SK-N-SH (cell line): Measurements from ENCODE around the gene RHEBL1. TPM values are rescaled to one million over a fixed set of nuclear protein-coding genes. Genes with fewer than 3 reads are reported as not detected.
A peak's percentile ranks its signal among the peaks of the same experiment; 100 is the strongest.

ENCODE experiments used
- CTCF ChIA-PET: fragments of 300-600, 350-600 bp; formaldehyde crosslinking; extraction: SDS; loops from one replicate; lab custom pipeline; 2021; lab: Yijun Ruan, JAX
- POLR2A ChIA-PET: fragments of 350-600 bp; sonication (Branson Sonifier 250); formaldehyde crosslinking; extraction: SDS; loops from one replicate; lab custom pipeline; 2020; ENCODE audit warnings: antibody characterized with exemption, inconsistent platforms; lab: Yijun Ruan, JAX
- DNase-seq: peaks from one replicate; pipeline ENCODE4 v3.0.0; 2012
- H2AFZ ChIP-seq: fragments of 200-600 bp; sonication (generic); 2 replicates; pipeline ENCODE4 v1.8.1; 2016; ENCODE audit warnings: antibody characterized with exemption, mild to moderate bottlenecking, low read depth
- H3F3A ChIP-seq: fragments of 200-600 bp; sonication (generic); replicated peaks from 2 replicates; pipeline ENCODE3; 2016; ENCODE audit warnings: antibody characterized with exemption, mild to moderate bottlenecking; ENCODE audit not compliant: insufficient read depth
- H3K27ac ChIP-seq, 2 experiments: fragments of 200-500 bp in 1 of 2; fragments of 200-600 bp in 1 of 2; sonication (Bioruptor generic) in 1 of 2; sonication (generic), shearing (Covaris generic) in 1 of 2; 2 replicates each; pipeline versions ENCODE4 v1.5.1 to v1.6.1; 2014 to 2016; ENCODE audit warnings: low read depth in 2 of 2, inconsistent platforms in 1 of 2, low read length in 1 of 2, mild to moderate bottlenecking in 1 of 2, mixed read lengths in 1 of 2
- H3K27me3 ChIP-seq: fragments of 200-600 bp; sonication (generic), shearing (Covaris generic); 2 replicates; pipeline ENCODE4 v1.6.1; 2016; ENCODE audit warnings: mixed run types; ENCODE audit not compliant: insufficient read depth
- H3K36me3 ChIP-seq, 2 experiments: fragments of 200-500 bp in 1 of 2; fragments of 200-600 bp in 1 of 2; sonication (Bioruptor generic) in 1 of 2; sonication (generic) in 1 of 2; replicated peaks in 1 of 2; 2 replicates each; pipeline versions ENCODE3 to v1.5.1; 2014 to 2016; ENCODE audit warnings: low read length in 1 of 2, mild to moderate bottlenecking in 1 of 2; ENCODE audit not compliant: insufficient read depth in 2 of 2, control insufficient read depth in 1 of 2
- H3K4me1 ChIP-seq, 2 experiments: fragments of 200-500 bp in 1 of 2; fragments of 200-600 bp in 1 of 2; sonication (Bioruptor generic) in 1 of 2; sonication (generic), shearing (Covaris generic) in 1 of 2; 2 replicates each; pipeline versions ENCODE4 v1.5.1 to v1.6.1; 2014 to 2016; ENCODE audit warnings: low read depth in 1 of 2, low read length in 1 of 2, mixed run types in 1 of 2; ENCODE audit not compliant: insufficient read depth in 2 of 2, control insufficient read depth in 1 of 2
- H3K4me2 ChIP-seq: fragments of 200-600 bp; sonication (generic), shearing (Covaris generic); 2 replicates; pipeline ENCODE4 v1.6.1; 2017; ENCODE audit warnings: mixed run types
- H3K4me3 ChIP-seq, 2 experiments: fragments of 200-500 bp in 1 of 2; fragments of 200-600 bp in 1 of 2; sonication (Bioruptor generic) in 1 of 2; sonication (generic), shearing (Covaris generic) in 1 of 2; 2 replicates each; pipeline versions ENCODE4 v1.5.1 to v1.8.1; 2014 to 2016; ENCODE audit warnings: low read depth in 2 of 2, inconsistent platforms in 1 of 2, low read length in 1 of 2, mild to moderate bottlenecking in 1 of 2, mixed read lengths in 1 of 2, moderate library complexity in 1 of 2
- H3K79me2 ChIP-seq: fragments of 200-600 bp; sonication (generic); 2 replicates; pipeline ENCODE4 v1.8.1; 2017; ENCODE audit warnings: mild to moderate bottlenecking; ENCODE audit not compliant: insufficient read depth
- H3K9ac ChIP-seq: fragments of 200-600 bp; sonication (generic); 2 replicates; pipeline ENCODE4 v1.6.1; 2017; ENCODE audit warnings: mixed run types
- H3K9me2 ChIP-seq: fragments of 200-600 bp; sonication (generic); 2 replicates; pipeline ENCODE4 v1.6.1; 2017; ENCODE audit warnings: mixed run types
- H3K9me3 ChIP-seq: fragments of 200-600 bp; sonication (generic); 2 replicates; pipeline ENCODE4 v1.6.1; 2017; ENCODE audit warnings: mixed run types, mild to moderate bottlenecking, moderate library complexity
- H4K20me1 ChIP-seq: fragments of 200-600 bp; sonication (generic); 2 replicates; pipeline ENCODE4 v1.6.1; 2017; ENCODE audit warnings: mild to moderate bottlenecking, mixed run types; ENCODE audit not compliant: insufficient read depth
- CHD2 ChIP-seq: fragments of 150-350 bp; IDR thresholded peaks from 2 replicates; pipeline ENCODE4 v1.6.1; 2018; ENCODE audit warnings: low read length; ENCODE audit not compliant: partially characterized antibody
- CTCF ChIP-seq: fragments of 200-600 bp; sonication (generic); IDR thresholded peaks from 2 replicates; pipeline ENCODE4 v1.6.1; 2017; ENCODE audit warnings: antibody characterized with exemption, mild to moderate bottlenecking, moderate library complexity
- ELF1 ChIP-seq: IDR thresholded peaks from 2 replicates; pipeline ENCODE4 v1.4.0; 2012
- EP300 ChIP-seq, 2 experiments: IDR thresholded peaks; 2 replicates each; pipeline versions ENCODE4 v1.4.0 to v1.6.1; 2012; ENCODE audit warnings: borderline replicate concordance in 1 of 2, low read depth in 1 of 2, low read length in 1 of 2
- FOSL2 ChIP-seq: IDR thresholded peaks from 2 replicates; pipeline ENCODE4 v1.4.0; 2012; ENCODE audit warnings: low read depth, mild to moderate bottlenecking, moderate library complexity, borderline replicate concordance
- JUND ChIP-seq: IDR thresholded peaks from 2 replicates; pipeline ENCODE4 v1.4.0; 2012
- MEF2A ChIP-seq: IDR thresholded peaks from 2 replicates; pipeline ENCODE4 v1.4.0; 2012; ENCODE audit warnings: low read depth, borderline replicate concordance
- MXI1 ChIP-seq: IDR thresholded peaks from 2 replicates; pipeline ENCODE4 v1.6.1; 2012; ENCODE audit warnings: mild to moderate bottlenecking, low read depth, low read length, improper control_type of control experiment
- NRF1 ChIP-seq: IDR thresholded peaks from 2 replicates; pipeline ENCODE4 v1.6.1; 2012; ENCODE audit warnings: low read depth, mild to moderate bottlenecking, low read length
- POLR2AphosphoS5 ChIP-seq: IDR thresholded peaks from 2 replicates; pipeline ENCODE4 v1.6.1; 2012; ENCODE audit warnings: low read depth, low read length
- RCOR1 ChIP-seq: fragments of 150-350 bp; IDR thresholded peaks from 2 replicates; pipeline ENCODE4 v1.6.1; 2017; ENCODE audit warnings: antibody characterized with exemption, low read length
- RFX5 ChIP-seq: IDR thresholded peaks from 2 replicates; pipeline ENCODE4 v1.6.1; 2012; ENCODE audit warnings: mild to moderate bottlenecking, improper control_type of control experiment, low read length
- RXRA ChIP-seq: IDR thresholded peaks from 2 replicates; pipeline ENCODE4 v1.4.0; 2012; ENCODE audit warnings: low read depth, mild to moderate bottlenecking, borderline replicate concordance
- TAF1 ChIP-seq: IDR thresholded peaks from 2 replicates; pipeline ENCODE4 v1.6.1; 2012; ENCODE audit warnings: low read depth, mild to moderate bottlenecking, low read length, moderate library complexity, borderline replicate concordance
- TCF12 ChIP-seq: IDR thresholded peaks from 2 replicates; pipeline ENCODE4 v1.4.0; 2012
- WGBS: methylation state at CpG from one replicate; pipeline ENCODE4 v1.1.6; 2017; ENCODE audit warnings: low lambda C conversion rate; 5-methylcytosine and 5-hydroxymethylcytosine counted together
- polyA plus RNA-seq, 3 experiments: library from polyadenylated mRNA; depleted of rRNA; stranded (reverse); fragments of >200 nt; gene quantifications; 2 replicates each; pipeline ENCODE4 v1.2.3, GENCODE V29; 2012
- TF ChIP-seq, protein P1 (sequence below): IDR thresholded peaks from 2 replicates; pipeline ENCODE4 v1.6.1; 2012; ENCODE audit warnings: mild to moderate bottlenecking, low read depth, low read length, moderate library complexity

RHEBL1 gene
- polyA plus RNA-seq, 1 of the 3 experiments (the other 2 are of a cell fraction) = 2.2 TPM

GRCh38 chr12:49030714-49031572 lies 38.8 kb downstream of the RHEBL1 start:
- H3K9me2 ChIP-seq = no peaks in the 10 kb centered on the region
- H3K27me3 ChIP-seq = no peaks in the 10 kb centered on the region
- no peaks in the 10 kb centered on the region for H4K20me1 ChIP-seq
- H3K9me3 ChIP-seq = no peaks in the 10 kb centered on the region
- peaks cover 45 to 87% of the 10 kb centered on the region in 2 experiments for H3K36me3 ChIP-seq
- no peak overlapping the region for H2AFZ ChIP-seq
- no peak overlapping the region for H3K4me3 ChIP-seq
- no peak overlapping the region for H3K9ac ChIP-seq
- H3K27ac ChIP-seq = no peak overlapping the region
- 97% methylated on average over 16 of the region's 19 CpGs for WGBS
- H3K4me2 ChIP-seq = no peak overlapping the region
- DNase-seq = peak; percentile 23
- H3K4me1 ChIP-seq = no peaks in the 10 kb centered on the region
- TF ChIP-seq, protein P1, sequence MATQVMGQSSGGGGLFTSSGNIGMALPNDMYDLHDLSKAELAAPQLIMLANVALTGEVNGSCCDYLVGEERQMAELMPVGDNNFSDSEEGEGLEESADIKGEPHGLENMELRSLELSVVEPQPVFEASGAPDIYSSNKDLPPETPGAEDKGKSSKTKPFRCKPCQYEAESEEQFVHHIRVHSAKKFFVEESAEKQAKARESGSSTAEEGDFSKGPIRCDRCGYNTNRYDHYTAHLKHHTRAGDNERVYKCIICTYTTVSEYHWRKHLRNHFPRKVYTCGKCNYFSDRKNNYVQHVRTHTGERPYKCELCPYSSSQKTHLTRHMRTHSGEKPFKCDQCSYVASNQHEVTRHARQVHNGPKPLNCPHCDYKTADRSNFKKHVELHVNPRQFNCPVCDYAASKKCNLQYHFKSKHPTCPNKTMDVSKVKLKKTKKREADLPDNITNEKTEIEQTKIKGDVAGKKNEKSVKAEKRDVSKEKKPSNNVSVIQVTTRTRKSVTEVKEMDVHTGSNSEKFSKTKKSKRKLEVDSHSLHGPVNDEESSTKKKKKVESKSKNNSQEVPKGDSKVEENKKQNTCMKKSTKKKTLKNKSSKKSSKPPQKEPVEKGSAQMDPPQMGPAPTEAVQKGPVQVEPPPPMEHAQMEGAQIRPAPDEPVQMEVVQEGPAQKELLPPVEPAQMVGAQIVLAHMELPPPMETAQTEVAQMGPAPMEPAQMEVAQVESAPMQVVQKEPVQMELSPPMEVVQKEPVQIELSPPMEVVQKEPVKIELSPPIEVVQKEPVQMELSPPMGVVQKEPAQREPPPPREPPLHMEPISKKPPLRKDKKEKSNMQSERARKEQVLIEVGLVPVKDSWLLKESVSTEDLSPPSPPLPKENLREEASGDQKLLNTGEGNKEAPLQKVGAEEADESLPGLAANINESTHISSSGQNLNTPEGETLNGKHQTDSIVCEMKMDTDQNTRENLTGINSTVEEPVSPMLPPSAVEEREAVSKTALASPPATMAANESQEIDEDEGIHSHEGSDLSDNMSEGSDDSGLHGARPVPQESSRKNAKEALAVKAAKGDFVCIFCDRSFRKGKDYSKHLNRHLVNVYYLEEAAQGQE = no peak
- TF ChIP-seq EP300 (IDR thresholded peaks at IDR 0.05; ENCODE audit: borderline replicate concordance in 1 of 2, low read depth in 1 of 2, low read length in 1 of 2) (no peak), CHD2 (no peak), TCF12 (no peak), MEF2A (no peak), ELF1 (no peak), RCOR1 (no peak), FOSL2 (no peak), RXRA (no peak), JUND (no peak), MXI1 (no peak), NRF1 (no peak), TAF1 (no peak), RFX5 (no peak), POLR2AphosphoS5 (no peak), CTCF (no peak)
- H3F3A ChIP-seq = peaks cover under 1% of the 10 kb centered on the region
- CTCF ChIA-PET = interaction anchor here (0.7 to 5.4 kb wide), 10 partner anchors 8 to 68 kb away, joined by 3 to 29 read pairs (median 4); partner anchors contain the start of gene PRKAG1
- POLR2A ChIA-PET = interaction anchor here (0.6 to 1.6 kb wide), 4 partner anchors 10 to 72 kb away, joined by 3 to 5 read pairs (median 3); partner anchors contain the start of gene PRKAG1
- H3K79me2 ChIP-seq = no peaks in the 10 kb centered on the region
